ENCODE results near the gene SNRNP70. TPM values are rescaled to one million over a fixed set of nuclear protein-coding genes. Genes with fewer than 3 reads are reported as not detected.
A peak's percentile ranks its signal among the peaks of the same experiment; 100 is the strongest.

Gene SNRNP70
- total and polyA plus RNA-seq, 2 of the 13 experiments (the other 11 are each of a cell fraction or from before 2014, with no cell fraction given): 150 to 210 TPM

GRCh38 chr19:49157445-49158224 is 72.4 kb downstream of the SNRNP70 start, which contains the start of gene TRPM4 (continued):
- no peak for TF ChIP-seq TERF1 (CRISPR knock-in tag; IDR thresholded peaks at IDR 0.05)
- no peak for TF ChIP-seq ZSCAN12 (CRISPR knock-in tag; IDR thresholded peaks at IDR 0.05)
- TF ChIP-seq RBFOX2 (IDR thresholded peaks at IDR 0.05; ENCODE audit: low read depth, low read length): peak; percentile 74
- no peak for TF ChIP-seq IKZF4 (CRISPR knock-in tag; IDR thresholded peaks at IDR 0.05; ENCODE audit: borderline replicate concordance, low read depth, not compliant biosample characterization)
- TF ChIP-seq CREB3 (CRISPR knock-in tag; IDR thresholded peaks at IDR 0.05): 0 out of 2 replicates have a peak, but pooled peaks have one; percentile 37
- no peak for TF ChIP-seq AKNA (CRISPR knock-in tag; IDR thresholded peaks at IDR 0.05; ENCODE audit: borderline replicate concordance)
- TF ChIP-seq YY1 (IDR thresholded peaks at IDR 0.05; ENCODE audit: insufficient read depth, insufficient replicate concordance, low read depth, low read length): peak; percentile 63
- TF ChIP-seq SIX4 (CRISPR knock-in tag; IDR thresholded peaks at IDR 0.05): no peak
- no peak for TF ChIP-seq CEBPG (CRISPR knock-in tag; IDR thresholded peaks at IDR 0.05)
- no peak for TF ChIP-seq ATRX (CRISPR knock-in tag; IDR thresholded peaks at IDR 0.05; ENCODE audit: borderline replicate concordance)
- no peak for TF ChIP-seq EZH2 (conservative IDR thresholded peaks at IDR 0.05; ENCODE audit: low read depth, low read length)
- peak; percentile 54; the same call in 1 of the 2 replicates for TF ChIP-seq TFE3 (CRISPR knock-in tag; IDR thresholded peaks at IDR 0.05)
- no peak for TF ChIP-seq NR2F2 (IDR thresholded peaks at IDR 0.05; ENCODE audit: borderline replicate concordance, low read depth)
- TF ChIP-seq ZNF232 (CRISPR knock-in tag; IDR thresholded peaks at IDR 0.05; ENCODE audit: borderline replicate concordance): no peak
- no peak for TF ChIP-seq ZBTB34 (CRISPR knock-in tag; IDR thresholded peaks at IDR 0.05)
- TF ChIP-seq NFIC (IDR thresholded peaks at IDR 0.05; ENCODE audit: low read length): no peak
- no peak for TF ChIP-seq ZNF703 (CRISPR knock-in tag; IDR thresholded peaks at IDR 0.05; ENCODE audit: borderline replicate concordance)
- peak; percentile 59; the same call in 1 of the 2 replicates for TF ChIP-seq SALL1 (CRISPR knock-in tag; IDR thresholded peaks at IDR 0.05)
- 0 out of 2 replicates have a peak, but pooled peaks have one; percentile 37 for TF ChIP-seq SPEN (CRISPR knock-in tag; IDR thresholded peaks at IDR 0.05; ENCODE audit: low read depth)
